HFF-Myc (cell line): ENCODE data around the gene MYB.
"Not testable (repeated sequence)": the region's sequence is repeated elsewhere in the genome, so short reads cannot be mapped to it uniquely, and the experiment has no call there.

Experiments used
- DNase-seq: peaks from one replicate; pipeline ENCODE4 v3.0.0-alpha.2; 2011; ENCODE audit warnings: low read depth; ENCODE audit errors: extremely low read depth
- H3K4me3 ChIP-seq: replicated peaks from 2 replicates; pipeline ENCODE4 v1.5.1; 2011; ENCODE audit warnings: low read depth, mild to moderate bottlenecking, control low read depth, low read length
- TF ChIP-seq, protein P1 (sequence below): IDR thresholded peaks from 2 replicates; pipeline ENCODE4 v1.5.1; 2012; ENCODE audit warnings: mild to moderate bottlenecking, low read depth, low read length, control low read depth; ENCODE audit errors: missing control alignments

The MYB gene

DNA sequence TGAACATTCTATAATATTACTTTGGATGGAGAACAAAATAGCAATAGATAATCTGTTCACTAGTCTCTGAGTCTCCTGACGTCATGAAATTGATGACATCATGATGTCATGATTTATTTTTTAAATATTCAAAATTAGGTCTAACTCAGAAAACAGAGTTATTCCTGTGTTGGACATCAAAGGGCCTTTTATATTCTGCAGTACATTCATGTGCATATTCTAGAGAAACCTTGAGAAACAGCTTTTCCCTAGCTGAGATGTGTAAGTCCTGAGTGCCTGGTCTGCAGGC lies 53.3 kb downstream of the MYB start:
- TF ChIP-seq, protein P1, sequence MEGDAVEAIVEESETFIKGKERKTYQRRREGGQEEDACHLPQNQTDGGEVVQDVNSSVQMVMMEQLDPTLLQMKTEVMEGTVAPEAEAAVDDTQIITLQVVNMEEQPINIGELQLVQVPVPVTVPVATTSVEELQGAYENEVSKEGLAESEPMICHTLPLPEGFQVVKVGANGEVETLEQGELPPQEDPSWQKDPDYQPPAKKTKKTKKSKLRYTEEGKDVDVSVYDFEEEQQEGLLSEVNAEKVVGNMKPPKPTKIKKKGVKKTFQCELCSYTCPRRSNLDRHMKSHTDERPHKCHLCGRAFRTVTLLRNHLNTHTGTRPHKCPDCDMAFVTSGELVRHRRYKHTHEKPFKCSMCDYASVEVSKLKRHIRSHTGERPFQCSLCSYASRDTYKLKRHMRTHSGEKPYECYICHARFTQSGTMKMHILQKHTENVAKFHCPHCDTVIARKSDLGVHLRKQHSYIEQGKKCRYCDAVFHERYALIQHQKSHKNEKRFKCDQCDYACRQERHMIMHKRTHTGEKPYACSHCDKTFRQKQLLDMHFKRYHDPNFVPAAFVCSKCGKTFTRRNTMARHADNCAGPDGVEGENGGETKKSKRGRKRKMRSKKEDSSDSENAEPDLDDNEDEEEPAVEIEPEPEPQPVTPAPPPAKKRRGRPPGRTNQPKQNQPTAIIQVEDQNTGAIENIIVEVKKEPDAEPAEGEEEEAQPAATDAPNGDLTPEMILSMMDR, result no peak
- H3K4me3 ChIP-seq, result no peak overlapping the region
- no peak for DNase-seq

DNA sequence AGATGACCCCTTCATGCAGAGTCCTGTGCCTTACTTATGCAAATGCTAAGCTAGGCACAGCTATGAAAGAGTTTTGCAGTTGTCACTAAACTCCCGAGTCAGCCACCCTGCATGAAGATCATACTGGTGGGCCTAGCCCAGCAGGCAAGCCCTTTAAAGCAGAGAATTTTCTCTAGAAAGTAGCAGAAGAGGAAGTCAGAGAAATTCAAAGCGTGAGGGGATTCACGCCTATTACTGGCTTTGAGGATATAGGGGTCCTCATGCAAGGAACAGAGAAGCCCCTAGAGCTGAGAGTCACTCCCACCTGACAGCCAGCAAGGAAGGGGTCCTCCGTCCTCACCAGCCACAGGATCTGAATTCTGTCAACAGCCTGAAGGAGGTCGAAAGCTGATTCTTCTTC lies 54.6 kb downstream of the MYB start:
- H3K4me3 ChIP-seq, result no peak overlapping the region
- DNase-seq, result no peak
- TF ChIP-seq, protein P1, result no peak

DNA sequence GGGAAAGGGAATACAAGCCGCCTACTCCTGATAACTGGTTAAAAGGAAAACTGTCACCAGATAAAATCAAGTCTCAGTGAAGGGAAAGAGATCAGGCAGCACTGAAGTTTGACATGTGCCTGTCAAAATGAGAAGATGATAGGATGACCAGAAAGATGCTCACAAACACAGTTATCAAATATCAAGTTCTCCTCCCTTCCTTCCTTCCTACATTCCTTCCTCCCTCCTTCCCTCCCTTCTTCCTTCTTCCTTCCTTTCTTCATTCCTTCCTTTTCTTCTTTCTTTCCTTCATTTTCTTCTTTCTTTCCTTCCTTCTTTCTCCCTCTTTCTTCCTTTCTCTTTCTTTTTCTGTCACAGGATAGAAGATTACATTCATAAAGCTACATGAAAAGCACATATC lies 55.2 kb downstream of the MYB start:
- no peak overlapping the region for H3K4me3 ChIP-seq
- TF ChIP-seq, protein P1, result no peak
- DNase-seq, result no peak

DNA sequence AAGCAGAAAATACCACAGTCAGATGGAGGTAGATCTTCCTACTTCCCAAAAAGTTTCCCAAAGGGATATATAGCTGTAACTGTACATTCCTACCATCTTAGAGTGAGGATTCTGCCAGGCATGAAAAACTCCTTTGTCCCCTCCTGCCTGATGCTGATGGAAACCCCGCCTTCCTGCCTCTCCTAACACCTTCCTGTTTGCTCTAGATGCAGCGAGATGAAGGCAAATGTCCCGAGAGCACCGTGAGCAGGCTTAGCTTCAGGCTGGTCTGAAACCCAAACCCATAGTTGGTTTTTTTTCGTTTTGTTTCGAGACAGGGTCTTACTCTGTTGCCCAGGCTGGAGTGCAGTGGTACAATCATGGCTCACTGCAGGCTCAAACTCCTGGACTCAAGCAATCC lies 55.6 kb downstream of the MYB start:
- no peak overlapping the region for H3K4me3 ChIP-seq
- DNase-seq, result no peak
- TF ChIP-seq, protein P1, result no peak

DNA sequence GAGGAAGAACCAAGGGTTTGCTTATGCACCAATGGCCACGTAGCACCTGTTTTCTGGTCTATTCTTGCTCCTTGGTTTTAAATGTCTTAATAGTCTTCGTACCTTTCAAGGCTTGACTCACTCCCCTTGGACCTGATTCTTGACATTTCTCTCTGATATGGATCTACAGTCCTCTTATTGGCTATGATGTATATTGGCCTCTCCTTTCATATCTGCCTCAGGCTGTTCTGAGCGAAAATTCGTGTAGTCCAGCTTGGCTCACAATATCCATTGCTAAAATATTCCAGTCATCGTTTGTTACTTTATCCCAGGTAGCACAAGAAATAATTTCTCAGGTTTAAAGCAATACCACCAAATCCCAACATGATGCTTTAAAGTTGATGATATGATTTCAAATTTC lies 59.6 kb downstream of the MYB start:
- DNase-seq, result no peak
- TF ChIP-seq, protein P1, result no peak
- H3K4me3 ChIP-seq, result no peak overlapping the region

DNA sequence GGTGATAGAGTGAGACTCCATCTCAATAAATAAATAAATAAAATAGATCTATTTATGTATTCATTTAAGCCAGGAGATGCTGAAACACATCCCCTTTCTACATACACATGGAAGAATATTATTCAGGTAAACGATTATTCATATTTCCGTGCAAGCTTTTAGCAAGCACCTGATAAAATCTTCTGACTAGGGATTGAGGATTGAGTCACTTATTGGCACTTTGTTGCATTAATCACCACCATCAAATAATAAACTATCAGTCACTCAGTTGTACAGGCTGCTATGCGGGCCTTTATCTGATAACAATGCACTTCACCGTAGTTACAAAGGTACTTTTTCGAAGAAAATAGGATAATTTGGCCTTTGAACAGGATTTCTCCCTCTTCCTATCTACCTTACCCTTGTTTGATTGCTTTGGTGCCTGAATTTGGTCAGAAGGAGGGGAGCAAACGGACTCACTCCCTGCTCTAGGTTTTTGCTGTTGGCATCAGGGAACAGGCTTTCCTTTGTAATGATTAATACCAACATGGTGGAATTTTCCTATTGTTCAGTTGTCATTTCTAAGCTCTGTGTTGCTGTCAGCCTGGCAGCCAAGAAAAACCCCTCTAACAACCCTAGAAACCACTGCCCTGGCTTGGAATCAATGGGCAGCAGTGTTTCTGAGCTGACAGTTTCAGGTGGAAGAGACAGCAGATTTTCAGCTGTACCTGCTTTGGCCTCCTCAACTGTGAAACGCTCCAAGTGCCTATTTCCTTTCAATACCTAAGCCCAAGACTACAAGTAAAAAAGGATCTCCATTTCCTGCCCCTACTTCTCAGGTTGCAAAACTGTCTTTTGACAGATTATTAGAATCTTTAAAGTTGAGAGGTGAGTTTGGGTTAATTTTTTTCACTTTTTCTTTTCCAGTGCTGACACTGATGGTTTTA lies 63.0 kb downstream of the MYB start:
- no peak overlapping the region for H3K4me3 ChIP-seq
- no peak for DNase-seq
- TF ChIP-seq, protein P1, result no peak

DNA sequence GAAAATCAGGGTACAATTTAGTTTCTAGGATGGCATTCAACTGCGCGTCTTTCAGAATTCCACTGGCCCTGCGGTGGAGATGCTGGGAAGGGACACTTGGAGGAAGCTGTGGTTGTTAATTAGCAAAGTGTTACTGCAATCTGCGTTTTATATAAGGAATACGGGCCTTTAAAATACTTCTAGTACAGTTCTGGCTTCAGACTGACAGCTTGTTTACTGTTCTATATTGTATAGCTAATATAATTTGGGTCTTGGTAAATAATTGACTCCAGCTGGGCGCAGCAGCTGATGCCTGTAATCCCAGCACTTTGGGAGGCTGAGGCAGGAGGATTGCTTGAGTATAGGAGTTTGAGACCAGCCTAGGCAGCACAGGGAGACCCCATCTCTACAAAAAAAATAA lies 63.7 kb downstream of the MYB start:
- no peak for DNase-seq
- H3K4me3 ChIP-seq, result no peak overlapping the region
- TF ChIP-seq, protein P1, result no peak

DNA sequence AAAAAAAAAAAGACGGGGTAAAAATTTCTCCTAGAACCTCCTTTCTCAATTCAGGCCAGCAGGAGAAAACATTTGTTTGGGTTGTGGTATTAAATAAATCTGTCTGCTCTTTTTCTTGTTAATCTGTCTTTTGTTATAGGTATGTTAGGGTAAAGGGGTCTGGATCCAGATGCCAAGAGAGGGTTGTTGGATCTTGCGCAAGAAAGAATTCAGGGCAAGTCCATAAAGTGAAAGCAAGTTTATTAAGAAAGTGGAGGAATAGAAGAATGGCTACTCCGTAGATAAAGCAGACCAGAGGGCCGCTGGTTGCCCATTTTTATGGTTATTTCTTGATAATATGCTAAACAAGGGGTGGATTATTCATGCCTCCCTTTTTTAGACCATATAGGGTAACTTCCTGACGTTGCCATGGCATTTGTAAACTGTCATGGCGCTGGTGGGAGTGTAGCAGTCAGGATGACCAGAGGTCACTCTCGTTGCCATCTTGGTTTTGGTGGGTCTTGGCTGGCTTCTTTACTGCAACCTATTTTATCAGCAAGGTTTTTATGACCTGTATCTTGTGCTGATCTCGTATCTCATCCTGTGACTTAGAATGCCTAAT lies 65.4 kb downstream of the MYB start:
- DNase-seq, H3K4me3 ChIP-seq: not testable (repeated sequence)
